Loucy (cell line): Measurements from ENCODE around the gene RAC3.

Experiments used
- EZH2phosphoT487 ChIP-seq: fragments of 200-600 bp; IDR thresholded peaks from 2 replicates; pipeline ENCODE4 v1.6.1; 2018; ENCODE audit warnings: antibody characterized with exemption, mild to moderate bottlenecking, moderate library complexity, borderline replicate concordance
- TF ChIP-seq, protein P1 (sequence below): fragments of 200-600 bp; sonication (generic); conservative IDR thresholded peaks from 2 replicates; pipeline ENCODE4 v1.5.1; 2014; ENCODE audit warnings: mild to moderate bottlenecking, antibody characterized with exemption, low read length

DNA sequence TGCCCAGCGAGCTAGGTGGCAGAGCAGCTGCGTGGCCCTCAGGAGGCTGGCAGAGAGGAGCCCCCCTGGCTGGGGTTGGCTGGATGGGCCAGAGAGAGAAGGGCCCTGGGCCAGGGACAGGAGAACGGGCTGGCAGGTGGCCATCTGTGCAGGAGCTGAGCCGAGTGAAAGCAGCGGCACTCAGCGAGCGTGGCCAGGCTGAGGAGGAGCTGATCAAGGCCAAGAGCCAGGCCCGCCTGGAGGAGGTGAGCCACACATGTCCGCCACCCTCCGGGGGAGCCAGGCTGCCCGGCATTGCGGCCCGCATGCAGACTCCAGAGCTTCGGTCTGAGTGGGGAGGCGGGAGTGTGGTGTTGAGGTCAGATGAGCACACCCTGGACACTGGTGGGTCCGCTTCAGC lies 2.1 kb upstream of the RAC3 start:
- TF ChIP-seq, protein P1, sequence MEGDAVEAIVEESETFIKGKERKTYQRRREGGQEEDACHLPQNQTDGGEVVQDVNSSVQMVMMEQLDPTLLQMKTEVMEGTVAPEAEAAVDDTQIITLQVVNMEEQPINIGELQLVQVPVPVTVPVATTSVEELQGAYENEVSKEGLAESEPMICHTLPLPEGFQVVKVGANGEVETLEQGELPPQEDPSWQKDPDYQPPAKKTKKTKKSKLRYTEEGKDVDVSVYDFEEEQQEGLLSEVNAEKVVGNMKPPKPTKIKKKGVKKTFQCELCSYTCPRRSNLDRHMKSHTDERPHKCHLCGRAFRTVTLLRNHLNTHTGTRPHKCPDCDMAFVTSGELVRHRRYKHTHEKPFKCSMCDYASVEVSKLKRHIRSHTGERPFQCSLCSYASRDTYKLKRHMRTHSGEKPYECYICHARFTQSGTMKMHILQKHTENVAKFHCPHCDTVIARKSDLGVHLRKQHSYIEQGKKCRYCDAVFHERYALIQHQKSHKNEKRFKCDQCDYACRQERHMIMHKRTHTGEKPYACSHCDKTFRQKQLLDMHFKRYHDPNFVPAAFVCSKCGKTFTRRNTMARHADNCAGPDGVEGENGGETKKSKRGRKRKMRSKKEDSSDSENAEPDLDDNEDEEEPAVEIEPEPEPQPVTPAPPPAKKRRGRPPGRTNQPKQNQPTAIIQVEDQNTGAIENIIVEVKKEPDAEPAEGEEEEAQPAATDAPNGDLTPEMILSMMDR: no peak
- TF ChIP-seq EZH2phosphoT487: no peak
